Measurements from ENCODE around the gene RAD23A. TPM values are rescaled to one million over a fixed set of nuclear protein-coding genes. Genes with fewer than 3 reads are reported as not detected.

RAD23A gene
- total and polyA plus RNA-seq, 9 of the 15 experiments (the other 6 are each of a cell fraction or from before 2014, with no cell fraction given) = 9.5 to 181 (median 101) TPM

GRCh38 chr19:12965017-12965811 is 19.6 kb downstream of the RAD23A start (continued):
- no peak for TF ChIP-seq PREB (CRISPR knock-in tag; IDR thresholded peaks at IDR 0.05)
- TF ChIP-seq ZNF79 (CRISPR knock-in tag; IDR thresholded peaks at IDR 0.05; ENCODE audit: low read depth) = no peak
- TF ChIP-seq NR3C1 (CRISPR knock-in tag; IDR thresholded peaks at IDR 0.05) = no peak
- no peak for TF ChIP-seq HDAC6 (IDR thresholded peaks at IDR 0.05; ENCODE audit: low read depth, low read length)
- TF ChIP-seq ARID1B (IDR thresholded peaks at IDR 0.05) = peak; percentile 70
- TF ChIP-seq BRF1 (IDR thresholded peaks at IDR 0.05; ENCODE audit: borderline replicate concordance, extremely low read depth, insufficient read length) = no peak
- peak; percentile 94; the same call in 1 of the 2 replicates for TF ChIP-seq HMGXB4 (CRISPR knock-in tag; IDR thresholded peaks at IDR 0.05)
- peak; percentile 27; the same call in 1 of the 2 replicates for TF ChIP-seq DEAF1 (CRISPR knock-in tag; IDR thresholded peaks at IDR 0.05)
- peak; percentile 81 for TF ChIP-seq L3MBTL2 (IDR thresholded peaks at IDR 0.05)
- TF ChIP-seq KLF6 (CRISPR knock-in tag; IDR thresholded peaks at IDR 0.05; ENCODE audit: borderline replicate concordance) = peak; percentile 40; the same call in 1 of the 2 replicates
- TF ChIP-seq PHB (CRISPR knock-in tag; IDR thresholded peaks at IDR 0.05) = no peak
- peak; percentile 2; the same call in 1 of the 2 replicates for TF ChIP-seq MAX (CRISPR knock-in tag; IDR thresholded peaks at IDR 0.05)
- TF ChIP-seq EHMT2 (IDR thresholded peaks at IDR 0.05) = no peak
- no peak for TF ChIP-seq MAFK (IDR thresholded peaks at IDR 0.05; ENCODE audit: low read length)
- no peak for TF ChIP-seq BMI1 (IDR thresholded peaks at IDR 0.05; ENCODE audit: low read length)
- no peak for TF ChIP-seq THRA (IDR thresholded peaks at IDR 0.05)
- TF ChIP-seq SRSF9 (IDR thresholded peaks at IDR 0.05; ENCODE audit: borderline replicate concordance, low read depth, low read length) = no peak
- peak; percentile 74 to 87 for TF ChIP-seq E2F6 (IDR thresholded peaks at IDR 0.05; ENCODE audit: borderline replicate concordance in 1 of 2, extremely low read depth in 1 of 2, insufficient read depth in 1 of 2, insufficient read length in 1 of 2, low read depth in 1 of 2, low read length in 1 of 2, poor library complexity in 1 of 2, severe bottlenecking in 1 of 2)
- peak; percentile 49 for TF ChIP-seq PRPF4 (IDR thresholded peaks at IDR 0.05; ENCODE audit: insufficient read depth, low read depth, low read length, poor library complexity, severe bottlenecking)
- peak; percentile 37 for TF ChIP-seq TAF1 (IDR thresholded peaks at IDR 0.05; ENCODE audit: control insufficient read depth, extremely low read depth, insufficient read depth, low read length, severe bottlenecking)

Data from K562 (cell line).